ENCODE measurements around the gene GRID1.
"Not testable (repeated sequence)": the region's sequence is repeated elsewhere in the genome, so short reads cannot be mapped to it uniquely, and the experiment has no call there.

Gene GRID1

DNA sequence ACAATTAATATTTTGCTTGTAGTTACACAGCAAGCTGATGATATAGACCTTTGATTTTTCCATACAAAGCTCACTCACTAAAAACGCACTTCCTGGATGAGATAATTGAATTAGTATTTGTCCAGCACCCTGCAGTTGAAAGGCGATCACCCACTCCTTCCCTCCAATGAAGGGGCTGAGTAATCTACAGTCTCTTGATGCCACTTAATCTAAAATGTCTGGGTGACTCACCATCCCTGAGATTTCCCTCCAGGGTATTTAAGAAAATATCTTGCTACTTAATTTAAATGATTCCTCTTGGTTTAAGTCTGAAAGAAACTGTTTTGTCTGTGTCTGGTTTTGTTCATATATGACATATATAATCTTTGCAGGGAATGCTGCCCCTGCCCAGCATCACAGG lies 515.3 kb downstream of the GRID1 start:
- Histone ChIP-seq H3K27ac (no peak overlapping the region), H3K4me1 (ENCODE audit: control insufficient read depth in 1 of 2, insufficient read depth in 1 of 2, low read depth in 1 of 2, low read length in 1 of 2) (no peaks in the 10 kb centered on the region), H3K4me3 (ENCODE audit: low read depth in 1 of 2, low read length in 1 of 2) (no peak overlapping the region), H3K27me3 (no peaks in the 10 kb centered on the region), H3K9me3 (no peaks in the 10 kb centered on the region), H3K36me3 (no peaks in the 10 kb centered on the region)
- TF ChIP-seq, protein P1, sequence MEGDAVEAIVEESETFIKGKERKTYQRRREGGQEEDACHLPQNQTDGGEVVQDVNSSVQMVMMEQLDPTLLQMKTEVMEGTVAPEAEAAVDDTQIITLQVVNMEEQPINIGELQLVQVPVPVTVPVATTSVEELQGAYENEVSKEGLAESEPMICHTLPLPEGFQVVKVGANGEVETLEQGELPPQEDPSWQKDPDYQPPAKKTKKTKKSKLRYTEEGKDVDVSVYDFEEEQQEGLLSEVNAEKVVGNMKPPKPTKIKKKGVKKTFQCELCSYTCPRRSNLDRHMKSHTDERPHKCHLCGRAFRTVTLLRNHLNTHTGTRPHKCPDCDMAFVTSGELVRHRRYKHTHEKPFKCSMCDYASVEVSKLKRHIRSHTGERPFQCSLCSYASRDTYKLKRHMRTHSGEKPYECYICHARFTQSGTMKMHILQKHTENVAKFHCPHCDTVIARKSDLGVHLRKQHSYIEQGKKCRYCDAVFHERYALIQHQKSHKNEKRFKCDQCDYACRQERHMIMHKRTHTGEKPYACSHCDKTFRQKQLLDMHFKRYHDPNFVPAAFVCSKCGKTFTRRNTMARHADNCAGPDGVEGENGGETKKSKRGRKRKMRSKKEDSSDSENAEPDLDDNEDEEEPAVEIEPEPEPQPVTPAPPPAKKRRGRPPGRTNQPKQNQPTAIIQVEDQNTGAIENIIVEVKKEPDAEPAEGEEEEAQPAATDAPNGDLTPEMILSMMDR (IDR thresholded peaks at IDR 0.05) = no peak

DNA sequence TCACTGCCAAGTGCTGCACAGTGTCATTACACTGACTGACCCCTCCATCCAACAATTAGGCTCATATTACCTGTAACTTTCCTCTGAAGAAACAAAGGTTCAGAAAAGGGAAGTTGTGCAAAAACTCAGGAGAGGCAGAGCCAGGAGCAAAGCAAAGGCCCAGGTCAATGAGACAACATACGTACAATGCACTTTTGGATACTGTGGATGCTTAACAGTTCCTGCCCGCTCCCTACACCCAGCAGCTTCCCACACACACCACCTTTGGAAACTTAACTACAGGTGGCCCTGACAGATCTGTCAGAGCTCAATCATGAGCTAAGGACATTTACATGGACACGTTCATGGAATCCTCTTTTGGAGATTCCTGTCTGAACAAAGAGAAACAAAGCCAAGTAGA lies 515.9 kb downstream of the GRID1 start:
- TF ChIP-seq, protein P1 (IDR thresholded peaks at IDR 0.05) = no peak
- Histone ChIP-seq H3K4me3 (ENCODE audit: low read depth in 1 of 2, low read length in 1 of 2) (no peak overlapping the region), H3K4me1 (ENCODE audit: control insufficient read depth in 1 of 2, insufficient read depth in 1 of 2, low read depth in 1 of 2, low read length in 1 of 2) (no peaks in the 10 kb centered on the region), H3K27me3 (no peaks in the 10 kb centered on the region), H3K27ac (no peak overlapping the region), H3K36me3 (no peaks in the 10 kb centered on the region), H3K9me3 (no peaks in the 10 kb centered on the region)

DNA sequence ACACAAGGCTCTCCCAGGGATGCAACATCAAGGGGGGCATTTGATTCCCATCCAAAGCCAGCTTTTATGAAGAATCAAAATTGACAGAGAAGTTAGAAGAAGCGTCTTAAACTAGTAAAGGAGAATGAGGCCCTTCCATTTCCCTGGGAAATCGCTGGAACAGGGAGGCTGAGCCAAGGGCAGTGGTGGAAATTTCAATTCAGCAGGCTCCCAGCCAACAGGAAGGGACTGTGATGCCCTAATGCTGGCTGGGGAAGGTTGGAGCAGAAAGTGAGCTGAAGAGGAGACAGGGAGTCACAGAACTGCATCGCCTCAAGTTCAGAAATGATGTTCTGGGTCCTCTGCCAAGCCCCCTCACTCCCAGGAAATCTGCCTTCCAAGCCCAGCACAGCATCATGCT lies 517.3 kb downstream of the GRID1 start:
- Histone ChIP-seq H3K4me1 (ENCODE audit: control insufficient read depth in 1 of 2, insufficient read depth in 1 of 2, low read depth in 1 of 2, low read length in 1 of 2) (no peaks in the 10 kb centered on the region), H3K9me3 (no peaks in the 10 kb centered on the region), H3K4me3 (ENCODE audit: low read depth in 1 of 2, low read length in 1 of 2) (no peak overlapping the region), H3K27me3 (no peaks in the 10 kb centered on the region), H3K36me3 (no peaks in the 10 kb centered on the region), H3K27ac (no peak overlapping the region)
- TF ChIP-seq, protein P1 (IDR thresholded peaks at IDR 0.05) = no peak

DNA sequence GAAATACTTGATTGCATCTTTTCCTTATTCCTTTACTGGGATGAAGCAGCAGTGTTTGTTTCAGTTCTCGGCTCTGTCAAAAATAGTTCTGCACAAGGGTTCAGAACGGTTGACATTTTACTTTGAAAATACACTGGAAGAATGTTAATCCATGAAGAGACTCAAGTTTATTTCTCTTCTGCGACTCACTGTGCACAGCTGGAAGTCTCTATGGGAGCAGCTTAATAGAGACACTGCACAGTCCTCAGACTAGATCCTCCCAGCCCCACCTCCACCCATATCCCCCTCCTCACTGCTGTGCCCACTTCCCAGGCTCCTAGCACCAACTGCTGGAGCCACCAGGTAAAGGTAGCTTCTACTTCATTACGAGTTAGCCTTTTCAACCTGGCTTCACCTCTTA lies 517.8 kb downstream of the GRID1 start:
- H3K4me3 ChIP-seq (ENCODE audit: low read depth in 1 of 2, low read length in 1 of 2) = no peak overlapping the region
- no peaks in the 10 kb centered on the region for H3K9me3 ChIP-seq
- H3K27ac ChIP-seq = no peak overlapping the region
- no peaks in the 10 kb centered on the region for H3K4me1 ChIP-seq (ENCODE audit: control insufficient read depth in 1 of 2, insufficient read depth in 1 of 2, low read depth in 1 of 2, low read length in 1 of 2)
- H3K36me3 ChIP-seq = no peaks in the 10 kb centered on the region
- TF ChIP-seq, protein P1 (IDR thresholded peaks at IDR 0.05) = no peak
- no peaks in the 10 kb centered on the region for H3K27me3 ChIP-seq

DNA sequence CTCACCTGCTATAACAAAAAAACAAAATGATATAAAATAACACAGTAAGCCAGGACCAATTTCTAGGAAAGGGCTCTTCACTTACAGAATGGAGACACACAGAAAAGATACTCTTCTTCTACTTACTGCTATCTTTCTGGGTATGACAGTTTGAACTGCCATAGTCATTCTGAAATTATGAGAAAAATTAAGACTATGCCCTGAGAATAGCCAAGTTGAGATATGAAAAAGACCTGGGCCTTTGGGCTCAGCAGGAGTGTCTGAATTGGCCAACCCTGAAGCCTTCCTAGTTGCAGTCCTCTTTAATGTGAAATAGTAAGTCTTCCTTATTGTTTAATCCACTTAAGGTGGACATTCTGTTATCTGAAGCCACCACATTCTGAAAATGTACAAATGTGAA lies 519.5 kb downstream of the GRID1 start:
- Histone ChIP-seq H3K36me3 (no peaks in the 10 kb centered on the region), H3K27ac (no peak overlapping the region), H3K4me3 (ENCODE audit: low read depth in 1 of 2, low read length in 1 of 2) (no peak overlapping the region), H3K27me3 (no peaks in the 10 kb centered on the region), H3K9me3 (no peaks in the 10 kb centered on the region), H3K4me1 (ENCODE audit: control insufficient read depth in 1 of 2, insufficient read depth in 1 of 2, low read depth in 1 of 2, low read length in 1 of 2) (no peaks in the 10 kb centered on the region)
- TF ChIP-seq, protein P1 (IDR thresholded peaks at IDR 0.05) = no peak

DNA sequence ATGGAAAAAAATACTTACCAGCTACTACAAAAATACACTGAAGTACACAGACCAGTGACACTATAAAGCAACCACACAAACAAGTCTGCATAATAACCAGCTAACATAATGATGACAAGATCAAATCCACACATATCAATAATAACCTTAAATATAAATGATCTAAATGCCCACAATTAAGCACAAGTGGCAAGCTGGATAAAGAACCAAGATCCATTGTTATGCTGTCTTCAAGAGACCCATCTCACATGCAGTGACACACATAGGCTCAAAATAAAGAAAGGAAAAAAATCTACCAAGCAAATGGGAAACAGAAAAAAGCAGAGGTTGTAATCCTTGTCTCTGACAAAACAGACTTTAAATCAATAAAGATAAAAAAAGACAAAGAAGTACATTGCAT lies 527.9 kb downstream of the GRID1 start:
- not testable (repeated sequence) for H3K27me3 ChIP-seq; H3K9me3 ChIP-seq; H3K4me3 ChIP-seq (ENCODE audit: low read depth in 1 of 2, low read length in 1 of 2); H3K4me1 ChIP-seq (ENCODE audit: control insufficient read depth in 1 of 2, insufficient read depth in 1 of 2, low read depth in 1 of 2, low read length in 1 of 2); H3K27ac ChIP-seq; H3K36me3 ChIP-seq
